Measurements from ENCODE around the gene KCNH4.
A peak's percentile ranks its signal among the peaks of the same experiment; 100 is the strongest.
"Not testable (repeated sequence)": the region's sequence is repeated elsewhere in the genome, so short reads cannot be mapped to it uniquely, and the experiment has no call there.

Gene KCNH4

DNA sequence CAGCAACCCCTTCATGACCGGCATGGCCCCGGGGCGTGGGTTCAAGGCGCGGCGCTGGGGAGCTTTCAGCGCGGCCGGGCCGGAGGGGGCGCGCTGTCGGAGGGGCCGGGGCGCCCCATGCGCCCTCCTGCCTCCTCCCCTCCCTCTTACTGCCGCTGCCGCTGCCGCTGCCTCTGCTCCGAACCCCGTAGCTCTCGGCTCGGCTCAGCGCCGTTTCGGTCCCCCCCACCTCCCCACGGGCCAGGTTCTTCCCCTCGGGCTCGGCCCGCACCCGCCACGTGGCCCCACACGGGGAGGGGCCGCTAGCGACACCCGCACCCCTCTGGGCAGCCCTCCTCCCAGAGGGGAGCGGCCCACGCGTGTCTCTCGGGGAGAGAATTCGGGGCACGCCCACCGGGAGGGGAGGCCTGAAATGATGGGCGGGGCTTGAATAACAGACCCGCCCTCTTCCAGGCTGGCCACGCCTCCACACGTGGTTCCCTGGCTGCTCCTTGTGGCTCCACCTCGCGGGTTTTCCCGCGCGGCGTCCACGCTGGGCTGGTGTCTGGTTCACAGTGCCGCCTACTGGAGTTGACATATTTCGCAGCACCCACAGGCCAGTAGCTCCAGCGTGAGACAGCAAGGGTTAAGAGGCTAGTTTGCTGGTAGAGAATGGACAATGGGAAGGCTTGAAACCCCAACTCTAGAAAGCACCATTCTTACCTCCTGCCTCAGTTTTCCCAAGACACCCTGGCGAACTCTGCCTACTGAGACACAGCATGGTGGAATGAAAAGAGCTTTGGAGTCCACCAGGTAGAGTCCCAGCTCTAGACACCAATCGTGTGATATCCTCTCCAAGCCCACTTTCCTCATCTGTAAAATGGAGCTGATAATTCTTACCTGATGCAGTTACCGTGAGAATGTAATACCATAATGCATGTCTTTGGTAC is at the start of gene KCNH4:
TSS of gene KCNH4 (minus strand) at position 221 of the 929 bp plus-strand sequence. CDS start at position 24, 197 bp downstream.
- peak in 1 of 2 experiments; percentile 34 for DNase-seq

DNA sequence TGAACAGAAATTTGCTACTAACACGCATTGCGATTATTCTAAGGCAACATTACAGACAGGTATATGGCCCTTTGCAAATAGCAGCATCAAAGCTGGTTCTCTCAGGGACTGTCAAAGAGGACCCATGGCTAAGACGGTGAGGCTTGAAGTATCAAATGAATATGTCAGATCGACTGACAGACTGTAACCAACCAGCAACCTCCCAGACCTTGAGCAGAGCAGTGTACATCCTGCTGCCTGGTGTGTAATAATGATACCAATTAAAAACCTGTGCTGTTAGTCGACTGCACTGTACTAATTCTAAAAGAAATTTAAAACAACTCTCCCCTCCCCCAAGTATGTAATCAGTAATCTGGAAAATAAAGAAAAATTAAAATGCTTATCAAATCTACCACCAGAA is 49.3 kb upstream of the KCNH4 start:
- DNase-seq = no peak

DNA sequence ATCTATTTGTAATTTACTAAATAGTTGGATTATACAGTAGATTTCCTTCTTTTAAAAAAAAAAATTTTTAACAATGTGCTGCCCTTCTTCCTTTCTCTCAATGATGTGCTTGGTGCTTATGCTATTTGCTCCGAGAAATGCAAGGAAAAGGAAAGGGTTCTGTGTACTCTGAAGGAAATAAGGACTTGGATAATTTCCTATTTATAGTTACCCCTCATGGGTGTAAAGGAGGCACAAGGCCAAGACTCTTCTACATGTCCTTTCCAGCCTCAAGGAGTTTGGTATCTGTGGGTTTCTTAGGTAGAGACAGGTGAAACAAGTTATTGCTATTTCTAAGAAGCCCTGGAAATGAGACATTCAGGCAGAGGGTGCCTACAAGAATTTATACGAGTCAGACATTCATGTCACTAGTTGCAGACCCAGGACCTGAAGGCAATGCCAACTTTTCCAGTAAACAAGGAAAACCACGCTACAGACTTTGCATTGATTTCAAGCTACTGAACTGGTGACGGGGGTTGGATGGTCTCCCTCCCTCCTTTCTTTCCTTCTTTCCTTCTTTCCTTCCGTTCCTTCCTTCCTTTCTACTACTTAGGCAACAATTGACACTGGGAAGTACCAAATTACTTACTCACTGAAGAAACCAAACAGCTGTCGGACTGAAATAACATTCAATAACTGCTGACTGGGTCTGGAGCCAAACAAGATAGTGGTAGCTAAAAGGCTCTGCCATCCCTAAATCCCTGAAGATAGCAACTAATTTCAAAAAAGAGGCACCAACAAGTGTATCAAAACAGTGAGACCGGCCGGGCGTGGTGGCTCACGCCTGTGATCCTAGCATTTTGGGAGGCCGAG is 47.1 kb upstream of the KCNH4 start:
- no peak for DNase-seq

GRCh38 chr17:42225646-42226045 is 44.7 kb upstream of the KCNH4 start:
- DNase-seq = no peak

- no peak for DNase-seq
These were observed 43.7 kb upstream of the KCNH4 start for GRCh38 chr17:42224651-42225050.

- peak in 1 of 2 experiments; percentile 52 for DNase-seq
These were observed 41.2 kb upstream of the KCNH4 start for GRCh38 chr17:42221886-42222745.

- DNase-seq = not testable (repeated sequence)
These were observed 38.3 kb upstream of the KCNH4 start for GRCh38 chr17:42219280-42219679.

DNA sequence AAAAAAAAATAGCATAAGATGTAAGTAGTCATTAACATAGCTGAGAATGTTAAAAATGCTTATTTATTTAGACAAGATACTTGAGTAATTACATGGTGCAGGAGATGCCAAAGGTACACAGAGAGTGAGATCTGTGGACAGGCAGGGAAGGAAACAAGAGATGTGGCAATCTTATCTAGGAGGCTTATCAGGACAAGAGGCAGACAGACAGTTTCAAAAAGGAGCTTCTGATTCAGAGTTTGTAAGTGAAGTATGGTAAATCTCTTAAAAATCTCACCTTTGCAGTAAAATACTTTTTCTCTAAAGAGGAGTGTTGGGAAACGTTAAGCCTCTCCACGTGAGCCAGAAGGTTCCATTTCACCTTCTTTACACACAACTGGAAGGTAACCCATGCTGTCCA is 33.2 kb upstream of the KCNH4 start:
- DNase-seq = no peak

DNA sequence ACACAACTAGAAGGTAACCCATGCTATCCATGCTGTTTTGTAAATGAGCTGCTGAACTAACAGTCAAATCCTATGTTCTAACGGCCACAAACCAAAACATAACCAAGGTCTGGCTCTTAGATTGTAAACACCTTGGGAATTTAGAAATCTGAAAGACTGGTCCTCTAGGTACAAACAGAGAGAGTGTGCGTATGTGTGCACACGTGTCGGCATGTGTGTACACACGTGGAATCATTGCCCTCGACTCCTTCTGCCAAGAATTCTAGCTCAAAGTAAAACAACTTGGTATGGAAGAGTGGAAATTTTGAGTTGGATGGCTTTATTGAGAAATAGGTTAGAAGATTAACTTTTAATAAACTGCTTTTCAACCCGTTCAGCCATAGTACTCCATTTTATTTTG is 31.4 kb upstream of the KCNH4 start:
- no peak for DNase-seq

DNA sequence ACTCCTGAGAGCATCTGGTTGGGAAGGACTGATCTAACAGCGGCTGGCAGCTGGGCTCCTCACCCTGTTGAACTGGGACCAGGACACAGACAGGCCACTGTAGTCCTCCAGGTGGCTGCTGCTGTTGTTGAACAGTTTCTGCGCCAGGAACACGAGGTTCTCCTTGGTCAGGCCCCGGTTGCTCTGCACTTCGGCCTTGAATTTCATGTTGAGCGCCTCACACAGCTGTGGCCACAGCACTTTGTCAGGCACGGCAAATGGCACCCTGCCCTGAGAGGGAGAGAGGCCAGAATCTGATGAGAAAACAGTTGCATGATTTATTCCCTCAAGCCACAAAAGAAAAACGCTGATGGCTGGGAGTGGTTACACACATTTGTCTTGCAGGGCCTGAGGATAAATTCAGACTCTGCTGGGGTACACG is 31.0 kb upstream of the KCNH4 start:
- DNase-seq = not testable (repeated sequence)

GRCh38 chr17:42210046-42210445 is 29.1 kb upstream of the KCNH4 start:
- DNase-seq = no peak

GRCh38 chr17:42206153-42206612 is 25.2 kb upstream of the KCNH4 start:
- DNase-seq = not testable (repeated sequence)

- no peak for DNase-seq
These were observed 22.4 kb upstream of the KCNH4 start for GRCh38 chr17:42203354-42203753.

DNA sequence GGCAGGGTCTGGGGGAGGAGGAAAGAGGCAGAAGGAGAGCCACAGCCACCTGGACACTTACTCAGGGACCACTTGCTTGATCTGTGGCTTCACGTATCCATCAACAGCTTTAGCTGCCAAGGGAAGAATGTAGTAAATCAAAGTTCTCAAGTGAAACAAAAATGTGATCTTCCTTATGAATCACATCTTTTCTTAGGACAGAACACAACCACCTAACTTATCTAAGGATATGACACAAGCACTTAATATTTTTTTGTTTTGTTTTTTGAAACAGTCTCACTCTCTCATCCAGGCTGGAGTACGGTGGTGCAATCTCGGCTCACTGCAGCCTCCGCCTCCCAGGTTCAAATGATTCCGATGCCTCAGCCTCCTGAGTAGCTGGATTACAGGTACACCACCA is 21.8 kb upstream of the KCNH4 start:
- no peak for DNase-seq

GRCh38 chr17:42202159-42202558 is 21.2 kb upstream of the KCNH4 start:
- no peak for DNase-seq

- DNase-seq = no peak
These were observed 20.5 kb upstream of the KCNH4 start for GRCh38 chr17:42201458-42201772.

DNA sequence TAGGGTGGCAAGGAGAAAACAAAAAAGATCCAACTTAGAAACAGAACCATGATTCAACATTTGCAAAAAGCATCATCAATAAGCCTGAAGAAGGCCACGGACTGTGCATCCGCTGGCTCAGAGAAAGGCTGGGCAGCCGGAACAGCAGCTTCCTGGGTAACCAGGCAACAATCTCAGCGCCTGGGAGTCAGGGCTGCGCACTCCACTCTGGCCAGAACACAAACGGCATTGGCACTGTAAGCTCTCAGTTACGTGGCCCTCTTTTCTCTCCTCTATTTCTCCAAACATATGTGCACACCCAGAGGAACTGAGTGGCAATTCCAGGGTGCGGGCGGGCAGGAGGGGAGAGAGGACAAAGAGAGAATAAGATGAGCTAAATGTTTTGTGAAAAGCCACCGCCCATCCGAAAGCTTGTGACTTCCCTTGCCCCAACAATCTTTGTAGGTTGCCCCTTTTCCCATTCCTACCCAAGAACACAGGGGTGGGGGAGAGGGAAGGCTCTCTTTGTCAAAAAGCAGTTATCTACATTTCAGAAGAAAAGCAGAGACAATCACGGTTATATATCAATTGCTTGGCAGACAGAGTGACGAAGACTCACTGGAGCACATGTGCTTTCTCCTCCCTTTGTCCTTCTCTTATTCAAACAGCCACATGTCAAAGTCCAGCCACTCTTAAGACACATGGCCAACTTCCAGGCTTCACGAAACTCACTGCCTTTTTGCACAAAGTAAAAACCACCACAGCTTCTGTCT is 19.9 kb upstream of the KCNH4 start:
- DNase-seq = no peak

DNA sequence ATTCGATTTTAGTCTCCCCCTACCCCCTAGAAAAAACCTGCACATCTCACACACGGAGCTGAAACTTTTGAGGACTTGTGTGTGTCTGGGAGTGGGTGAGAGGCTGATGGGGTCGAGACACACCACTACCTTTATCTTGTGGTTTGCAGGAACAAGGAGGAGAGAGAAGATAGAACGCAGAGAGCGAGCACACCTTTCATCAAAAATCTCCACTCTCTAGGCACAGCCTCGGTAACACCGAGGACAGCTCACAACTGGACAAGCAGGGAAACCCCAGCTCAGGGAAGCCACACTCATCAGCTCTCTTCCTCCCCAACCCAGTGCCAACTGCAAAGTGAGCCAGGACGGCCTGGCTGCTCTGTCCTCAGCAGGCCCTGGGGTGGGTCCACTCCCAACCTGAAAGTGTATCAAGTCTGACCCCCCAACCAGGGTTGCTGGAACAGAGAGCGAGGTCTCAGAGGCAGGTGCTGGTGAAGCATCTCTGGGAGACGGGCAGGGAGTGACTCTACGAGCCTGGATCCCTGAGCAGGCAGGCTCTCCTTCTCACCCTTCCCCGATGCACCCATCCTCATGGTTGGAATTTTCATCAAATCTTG is 18.6 kb upstream of the KCNH4 start:
- DNase-seq = no peak

GRCh38 chr17:42198897-42199296 is 18.0 kb upstream of the KCNH4 start:
- no peak for DNase-seq

DNA sequence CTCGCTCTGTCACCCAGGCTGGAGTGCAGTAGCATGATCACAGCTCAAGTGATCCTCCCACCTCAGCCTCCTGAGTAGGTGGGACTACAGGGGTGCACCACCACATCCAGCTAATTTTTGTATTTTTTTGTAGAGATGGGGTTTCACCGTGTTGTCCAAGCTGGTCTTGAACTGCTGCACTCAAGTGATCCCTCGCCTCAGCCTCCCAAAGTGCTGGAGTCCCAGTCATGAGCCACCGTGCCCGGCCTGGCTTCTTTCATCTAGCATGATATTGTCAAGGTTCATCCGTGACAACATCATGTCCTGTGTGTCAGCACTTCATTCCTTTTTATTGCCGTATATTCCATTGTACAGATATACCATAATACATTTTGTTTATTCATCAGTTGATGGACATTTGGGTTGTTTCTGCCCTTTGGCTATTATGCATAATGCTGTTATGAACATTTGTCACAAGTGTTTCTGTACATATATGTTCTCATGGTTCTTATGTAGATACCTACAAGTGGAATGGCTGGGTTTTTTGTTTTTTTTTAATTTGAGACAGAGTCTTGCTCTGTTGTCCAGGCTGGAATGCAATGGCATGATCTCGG is 16.7 kb upstream of the KCNH4 start:
- no peak for DNase-seq
